Endothelial cell of hepatic sinusoid (primary cell): ENCODE results near the gene SLC7A5.
"Not testable (repeated sequence)": the region's sequence is repeated elsewhere in the genome, so short reads cannot be mapped to it uniquely, and the experiment has no call there.

Experiments
- in situ Hi-C: cut with HindIII; loops from 2 replicates; pipeline ENCODE4 v1.10.0; 2017; ENCODE audit warnings: low sequenced_read_pairs

The SLC7A5 gene

DNA sequence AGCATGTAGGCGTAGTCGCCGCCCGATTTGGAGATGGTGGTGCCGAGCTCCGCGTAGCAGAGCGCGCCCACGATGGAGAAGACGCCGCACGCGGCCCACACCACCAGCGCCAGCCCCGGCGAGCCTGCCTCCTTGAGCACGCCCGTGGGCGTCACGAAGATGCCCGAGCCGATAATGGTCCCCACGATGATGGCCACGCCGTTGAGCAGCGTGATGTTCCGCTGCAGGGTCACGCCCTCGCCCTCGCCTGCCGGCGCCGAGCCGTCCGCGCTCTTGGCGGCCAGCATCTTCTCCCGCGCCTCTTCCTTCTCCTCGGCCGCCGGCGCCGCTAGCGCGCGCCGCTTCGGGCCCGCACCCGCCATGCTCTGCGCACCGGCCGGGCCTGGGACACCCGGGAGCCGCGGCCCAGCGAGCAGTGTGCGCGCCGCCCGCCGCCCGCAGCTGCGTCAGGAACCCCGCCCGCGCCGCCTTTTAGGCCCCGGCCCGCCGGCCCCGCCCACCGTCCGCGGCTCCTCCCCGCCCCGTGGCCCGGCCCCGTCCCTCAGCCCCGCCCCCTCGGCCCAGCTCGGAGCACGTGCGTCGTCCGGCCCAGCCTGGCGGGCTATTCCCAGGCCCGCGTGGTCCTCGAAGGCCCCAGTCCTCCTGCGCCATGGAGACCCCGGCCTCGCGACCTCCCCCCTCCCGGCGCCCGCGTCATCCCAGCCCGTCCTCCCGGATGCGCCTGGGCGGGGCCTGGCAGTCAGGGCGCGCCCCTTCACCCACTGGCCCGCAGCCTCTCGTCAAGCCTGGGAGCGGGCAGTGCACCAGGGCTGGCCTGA is at the start of gene SLC7A5:
TSS of gene SLC7A5 (minus strand) at position 447 of the 818 bp plus-strand sequence. CDS start at position 362, 85 bp downstream.
- in situ Hi-C loops, result not testable (repeated sequence)

DNA sequence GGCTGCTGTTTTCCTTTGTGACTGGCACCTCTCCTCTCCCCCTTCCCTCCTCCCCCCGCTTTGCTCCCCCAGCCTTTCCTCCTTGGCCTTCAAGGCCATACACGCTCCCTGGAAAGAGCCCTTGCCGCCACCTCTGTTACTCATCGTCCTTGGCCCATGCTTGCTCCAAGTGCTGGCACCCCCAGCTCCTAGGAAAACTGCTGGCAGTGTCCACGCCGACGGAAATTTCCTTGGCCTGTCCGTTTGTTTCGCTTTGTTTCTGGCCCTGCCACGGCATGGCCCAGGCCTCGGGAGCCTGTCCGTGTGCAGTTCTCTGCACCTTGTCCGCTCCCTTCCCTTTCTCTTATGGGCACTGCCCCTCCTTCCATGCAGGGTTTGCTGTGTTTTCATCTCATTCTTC is 49.0 kb upstream of the SLC7A5 start:
- in situ Hi-C loops, result no loop called here

DNA sequence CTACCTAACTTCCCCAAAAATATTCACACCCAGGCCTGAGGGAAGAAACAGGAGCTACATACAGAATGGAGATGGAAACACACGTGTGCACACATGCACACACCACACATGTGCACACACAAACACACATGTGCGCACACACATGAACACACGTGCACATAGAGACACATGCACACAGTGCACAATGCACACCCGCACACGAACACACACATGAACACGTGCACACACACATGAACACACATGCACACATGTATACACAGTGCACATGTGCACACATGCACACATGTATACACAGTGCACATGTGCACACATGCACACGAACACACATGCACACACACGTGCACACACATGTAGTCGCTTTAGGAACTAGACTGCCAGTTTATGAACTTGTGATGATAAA is 48.2 kb upstream of the SLC7A5 start:
- in situ Hi-C loops, result no loop called here

DNA sequence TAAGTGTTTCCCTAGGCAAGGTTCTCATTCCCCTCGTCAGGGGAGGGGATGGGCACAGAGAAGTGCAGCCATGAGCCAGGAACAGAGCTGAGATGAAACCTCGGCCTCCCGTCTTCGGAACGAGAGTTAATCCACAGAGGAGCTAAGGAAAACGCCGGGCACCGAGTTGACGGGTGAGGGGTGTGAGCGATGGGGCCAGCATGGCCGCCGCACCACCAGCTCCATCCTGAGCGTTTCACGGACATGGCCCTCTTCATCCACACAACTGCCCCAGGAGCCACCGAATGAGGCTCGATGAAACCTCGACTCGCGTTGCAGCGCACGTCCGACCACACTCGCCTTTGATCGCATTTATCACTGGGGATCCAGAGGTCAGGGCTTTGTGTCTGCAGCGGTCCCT is 45.5 kb upstream of the SLC7A5 start:
- in situ Hi-C loops, result no loop called here

DNA sequence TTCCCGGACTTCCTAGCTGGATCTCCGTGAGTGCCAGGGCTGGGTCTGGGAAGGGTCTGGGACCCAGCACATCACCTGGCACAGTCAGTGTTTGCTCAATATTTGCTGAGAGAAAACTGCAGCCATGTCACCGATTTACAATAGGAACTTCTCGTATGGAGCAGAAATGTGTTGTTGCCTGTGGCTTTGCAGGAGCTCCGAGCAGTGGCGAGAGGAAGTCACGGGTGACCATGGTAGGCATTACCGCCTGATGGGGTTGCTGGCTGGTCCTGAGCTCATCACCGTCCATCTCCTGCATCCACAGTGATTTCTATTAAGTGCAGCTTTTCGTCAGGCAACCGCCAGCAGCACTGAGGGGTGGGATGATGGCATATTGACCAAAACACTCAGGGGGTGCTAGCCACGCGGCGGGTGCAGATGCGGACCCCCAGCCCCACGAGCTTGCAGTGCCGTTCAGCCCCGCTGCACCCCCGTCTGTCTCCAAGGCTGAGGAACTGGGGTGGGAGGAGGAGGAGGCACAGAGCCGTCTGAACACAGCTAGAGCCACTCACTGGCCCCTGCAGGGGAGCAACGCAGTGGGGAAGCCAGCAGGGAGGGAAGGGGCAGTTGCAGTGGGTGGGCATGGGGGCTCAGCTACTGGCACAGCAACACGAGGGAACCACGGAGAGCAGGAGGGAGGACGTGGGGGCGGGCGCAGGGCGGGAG is 44.9 kb upstream of the SLC7A5 start:
- in situ Hi-C loops, result not testable (repeated sequence)

DNA sequence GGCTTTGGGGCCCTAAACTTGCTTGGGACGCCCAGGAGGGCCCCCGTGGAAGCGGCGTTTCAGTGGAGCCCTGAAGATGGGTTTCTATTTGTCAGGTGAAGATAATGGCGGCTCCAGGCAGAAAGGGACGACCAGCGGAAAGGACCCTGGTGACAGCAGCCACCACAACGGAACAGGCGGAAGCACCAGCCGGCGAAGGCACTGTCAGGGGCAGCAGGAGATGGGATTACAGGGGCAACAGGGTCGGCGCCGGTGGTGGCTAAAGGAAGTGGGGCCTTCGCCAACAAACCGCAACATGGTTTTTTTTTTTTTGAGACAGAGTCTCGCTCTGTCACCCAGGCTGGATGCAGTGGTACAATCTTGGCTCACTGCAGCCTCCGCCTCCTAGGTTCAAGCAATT is 43.4 kb upstream of the SLC7A5 start:
- in situ Hi-C loops, result not testable (repeated sequence)

DNA sequence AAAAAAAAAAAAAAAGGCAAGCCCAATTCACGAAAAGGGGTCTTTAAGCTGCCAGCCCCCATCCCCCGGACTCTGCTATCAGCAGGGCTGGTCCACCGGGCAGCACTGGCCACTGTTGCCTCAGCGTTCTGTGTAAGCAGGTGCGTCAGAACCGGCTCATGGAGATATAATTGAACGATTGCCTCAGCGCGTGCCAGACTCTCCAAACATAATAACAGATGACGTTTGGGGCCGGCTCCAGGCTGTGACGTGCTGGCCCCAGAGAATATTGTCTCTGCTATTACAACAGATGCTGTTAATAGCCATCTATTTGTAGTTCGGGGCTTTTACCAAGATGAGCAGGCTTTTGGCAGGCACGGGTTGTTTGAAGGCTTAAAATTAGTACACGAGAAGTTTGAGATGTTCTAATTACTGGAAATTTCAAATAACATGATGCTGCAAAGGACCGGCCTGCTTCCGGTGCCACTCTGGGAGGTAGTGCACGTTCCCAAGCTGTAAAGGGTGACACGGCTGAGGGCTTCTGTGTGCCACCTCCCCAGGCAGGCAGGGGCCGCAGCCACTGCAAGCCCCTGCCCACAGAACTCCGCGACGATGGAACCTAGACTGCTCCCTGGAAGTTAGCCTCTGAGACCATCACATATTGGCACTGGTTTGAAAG is 41.9 kb upstream of the SLC7A5 start:
- in situ Hi-C loops, result not testable (repeated sequence)

DNA sequence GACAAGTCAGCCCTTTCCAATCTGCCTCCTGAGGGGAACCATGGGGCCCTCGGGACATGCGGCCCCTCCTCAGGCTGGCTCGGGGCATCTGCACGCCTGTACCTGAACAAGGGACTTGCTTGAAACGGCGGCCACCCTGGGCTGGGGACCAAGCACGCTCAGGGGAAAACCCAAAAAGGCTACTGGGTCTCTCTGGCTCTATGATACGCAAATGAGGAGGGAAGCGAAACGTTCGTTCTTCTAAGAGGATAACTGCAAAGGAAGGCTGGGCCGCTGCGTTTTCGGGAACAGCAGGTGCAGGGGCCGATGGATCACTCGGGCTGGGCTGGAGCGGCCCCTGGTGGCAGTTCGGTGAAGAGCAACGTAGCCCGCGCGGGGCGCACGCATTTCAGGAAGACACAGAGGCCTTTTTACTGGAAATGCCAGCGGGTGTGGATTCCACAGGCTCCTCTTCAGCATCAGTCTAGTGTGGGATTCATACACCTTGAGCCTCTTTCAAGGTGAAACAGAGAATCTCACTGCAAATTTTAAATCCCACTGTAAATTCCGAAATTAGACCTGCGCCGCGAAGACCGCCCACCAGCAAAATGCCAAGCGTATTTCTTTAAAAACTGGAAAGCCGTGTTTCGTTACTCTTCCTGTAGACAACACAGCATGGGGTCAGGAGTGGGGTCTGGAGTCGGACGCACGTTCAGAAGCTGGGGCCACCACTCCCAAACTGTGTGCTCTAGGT is 40.1 kb upstream of the SLC7A5 start:
- in situ Hi-C loops, result not testable (repeated sequence)

DNA sequence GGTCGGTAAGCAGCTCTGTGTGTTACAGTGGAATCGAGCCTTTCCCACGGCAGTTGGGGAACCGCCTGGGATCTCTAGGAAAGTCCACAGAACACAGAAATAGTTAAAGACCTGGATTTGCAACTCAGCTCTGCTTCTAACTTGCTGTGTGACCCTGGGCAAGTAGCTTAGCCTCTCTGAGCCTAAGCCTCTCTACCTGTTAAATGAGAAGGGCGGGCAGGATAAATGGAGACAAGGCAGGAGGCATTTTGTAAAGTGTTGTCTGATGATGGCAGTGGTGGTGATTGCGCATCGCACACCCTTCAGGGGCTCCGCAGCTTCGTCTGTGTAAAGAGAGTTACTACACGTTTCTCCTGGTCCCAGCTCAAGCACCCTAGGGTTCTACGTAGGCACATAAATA is 38.8 kb upstream of the SLC7A5 start:
- in situ Hi-C loops, result not testable (repeated sequence)

DNA sequence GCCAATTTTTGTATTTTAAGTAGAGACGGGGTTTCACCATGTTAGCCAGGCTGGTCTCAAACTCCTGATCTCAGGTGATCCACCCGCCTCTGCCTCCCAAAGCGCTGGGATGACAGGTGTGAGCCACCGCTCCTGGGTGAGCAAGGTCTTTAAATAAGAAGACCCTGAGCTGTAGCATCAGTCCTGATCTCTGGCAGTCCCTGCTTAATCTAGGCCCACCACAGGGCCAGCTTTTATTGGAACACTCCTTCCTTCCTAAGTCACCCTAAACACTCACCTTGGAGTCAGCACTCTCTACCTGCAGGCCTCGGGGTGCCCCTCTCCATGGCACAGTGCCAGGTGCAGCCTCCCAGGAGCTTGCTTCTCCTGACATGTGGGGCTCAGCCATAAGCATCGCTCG is 36.2 kb upstream of the SLC7A5 start:
- in situ Hi-C loops, result not testable (repeated sequence)

DNA sequence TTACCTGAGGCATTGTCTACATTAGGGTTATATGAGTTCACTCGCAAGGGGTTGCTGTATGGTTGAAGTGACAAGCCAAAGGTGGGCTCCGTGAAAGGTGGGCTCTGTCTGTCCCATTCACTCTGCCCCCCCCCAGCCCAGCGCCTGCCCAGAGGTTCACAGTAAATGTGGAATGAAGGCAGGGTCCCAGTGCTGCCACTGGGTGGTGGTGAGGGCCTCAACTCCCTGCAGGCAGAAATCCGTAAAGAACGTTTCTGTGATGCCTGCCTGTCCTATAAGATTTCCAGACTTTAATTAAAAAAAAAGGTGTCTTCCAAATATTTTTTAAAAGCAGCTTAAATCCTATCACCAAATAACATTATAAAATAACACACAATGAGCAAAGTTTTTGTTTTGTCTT is 35.7 kb upstream of the SLC7A5 start:
- in situ Hi-C loops, result not testable (repeated sequence)

DNA sequence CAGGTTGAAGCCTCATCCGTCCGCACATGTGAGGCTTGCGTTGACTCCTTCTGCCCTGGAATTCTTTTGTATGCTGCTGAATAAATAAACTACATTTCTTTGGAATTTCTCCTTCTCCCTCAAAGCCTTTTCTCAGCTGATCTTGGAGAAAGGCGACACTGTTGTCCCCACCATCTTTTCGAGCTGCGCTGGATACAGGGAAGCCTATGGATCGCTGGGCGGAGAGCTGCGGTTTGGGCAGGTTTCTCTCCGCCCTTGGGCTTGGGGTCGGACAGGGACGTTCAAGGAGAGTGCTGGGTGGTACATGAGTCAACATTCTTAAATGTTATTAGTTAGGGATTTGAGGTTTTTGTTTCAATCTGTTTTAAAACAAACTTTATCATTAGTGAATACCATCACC is 31.2 kb upstream of the SLC7A5 start:
- in situ Hi-C loops, result not testable (repeated sequence)

DNA sequence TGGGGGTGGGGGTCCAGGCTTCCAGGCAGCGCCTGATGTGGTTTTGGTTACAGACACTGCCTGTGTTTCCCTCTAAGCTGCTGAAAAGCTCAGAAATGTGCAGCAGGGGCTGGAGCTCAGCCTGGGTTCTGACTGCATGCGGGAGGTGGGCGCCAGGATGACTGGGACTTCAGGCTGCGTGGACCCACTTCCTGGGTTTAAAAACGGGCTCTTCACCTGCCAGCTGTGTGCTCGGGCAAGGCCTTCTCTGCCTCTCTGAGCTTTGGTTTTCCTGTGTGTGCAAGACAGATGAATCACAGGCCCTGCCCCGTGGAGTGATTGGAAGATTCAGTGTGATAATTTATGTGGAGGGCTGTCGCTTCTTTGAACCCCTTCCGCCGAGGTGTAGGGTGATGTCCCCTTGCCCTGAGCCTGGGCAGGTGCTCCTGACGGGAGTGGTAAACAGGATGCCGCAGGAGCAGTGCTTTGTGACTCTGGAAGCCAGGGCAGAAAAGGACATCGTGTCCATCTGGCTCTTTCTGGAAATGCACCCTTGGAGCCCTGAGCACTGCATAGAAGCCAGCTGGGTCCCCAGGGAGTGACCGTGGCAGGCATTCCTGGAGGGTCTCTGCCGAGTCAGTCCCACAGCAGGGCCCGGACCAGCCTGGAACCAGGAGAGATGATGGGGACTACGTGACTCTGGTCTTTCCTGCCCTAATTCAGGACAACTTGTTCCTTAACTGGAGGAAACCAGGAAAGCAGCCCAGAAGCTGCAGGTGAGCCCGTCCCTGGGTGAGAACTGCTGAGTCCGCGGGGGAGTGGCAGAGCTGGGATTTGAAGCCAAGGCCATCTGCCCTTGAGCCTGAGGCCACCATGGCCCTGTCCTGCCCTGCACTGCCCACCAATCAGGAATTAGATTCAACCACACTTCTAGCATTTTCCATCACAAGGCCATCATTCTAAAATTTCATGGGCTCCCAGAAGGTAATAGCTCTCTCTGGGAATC is 28.5 kb upstream of the SLC7A5 start:
- in situ Hi-C loops, result no loop called here

DNA sequence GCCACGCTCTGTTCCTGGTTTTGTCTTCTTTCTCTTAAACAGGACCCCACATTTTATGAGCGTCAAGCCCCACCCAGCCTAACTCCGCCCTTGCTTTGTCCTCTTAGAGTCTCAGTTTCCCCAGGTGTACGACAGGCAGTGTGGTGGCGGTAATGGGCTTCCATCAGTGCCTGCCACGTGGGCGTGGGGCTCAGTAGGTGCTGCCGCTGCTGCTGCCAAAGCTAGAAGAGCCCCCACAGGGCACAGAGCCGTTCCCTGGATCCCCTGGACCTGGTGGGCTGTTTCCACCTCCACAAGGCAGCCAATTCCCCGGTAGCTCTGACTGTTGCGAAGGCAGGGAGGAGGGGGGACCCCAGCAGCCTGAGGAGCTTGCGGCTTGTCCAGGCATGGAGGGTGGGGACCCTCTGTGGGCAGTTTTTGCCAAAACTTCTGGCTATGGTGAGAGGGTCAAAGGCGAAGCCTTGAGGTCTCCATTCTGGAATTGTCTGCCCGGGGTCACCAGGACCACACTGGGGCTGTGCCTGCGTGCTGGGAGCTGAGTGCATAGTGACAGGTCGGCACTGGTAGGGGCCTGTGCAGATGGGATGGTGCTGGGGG is 27.7 kb upstream of the SLC7A5 start:
- in situ Hi-C loops, result not testable (repeated sequence)

DNA sequence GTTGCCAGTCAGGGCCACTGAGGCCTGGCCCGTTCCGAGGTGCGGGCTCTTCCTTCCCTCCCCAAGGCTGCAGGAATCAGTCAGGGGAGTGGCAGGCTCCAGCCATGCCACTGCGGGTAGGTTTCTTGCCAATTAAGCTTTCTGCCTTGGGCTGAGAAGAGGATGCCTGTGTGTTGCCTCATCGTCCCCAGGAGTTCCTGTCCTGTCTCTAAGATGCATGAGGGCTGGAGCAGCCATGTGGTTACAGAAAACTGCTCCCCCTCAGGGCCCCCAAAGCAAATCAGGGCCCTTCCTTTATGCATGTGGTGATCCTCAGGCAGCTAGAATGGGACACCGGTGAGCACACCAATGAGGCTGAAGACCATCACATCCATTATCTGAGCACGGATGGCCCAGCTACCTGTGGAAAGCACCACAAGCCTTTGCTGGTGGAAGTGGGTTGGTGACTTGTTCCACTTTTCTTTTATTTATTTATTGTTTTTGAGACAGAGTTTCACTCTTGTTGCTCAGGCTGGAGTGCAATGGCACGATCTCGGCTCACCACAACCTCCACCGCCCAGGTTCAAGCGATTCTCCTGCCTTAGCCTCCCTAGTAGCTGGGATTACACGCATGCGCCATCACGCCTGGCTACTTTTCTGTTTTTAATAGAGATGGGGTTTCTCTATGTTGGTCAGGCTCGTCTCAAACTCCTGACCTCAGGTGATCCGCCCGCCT is 27.0 kb upstream of the SLC7A5 start:
- in situ Hi-C loops, result not testable (repeated sequence)

DNA sequence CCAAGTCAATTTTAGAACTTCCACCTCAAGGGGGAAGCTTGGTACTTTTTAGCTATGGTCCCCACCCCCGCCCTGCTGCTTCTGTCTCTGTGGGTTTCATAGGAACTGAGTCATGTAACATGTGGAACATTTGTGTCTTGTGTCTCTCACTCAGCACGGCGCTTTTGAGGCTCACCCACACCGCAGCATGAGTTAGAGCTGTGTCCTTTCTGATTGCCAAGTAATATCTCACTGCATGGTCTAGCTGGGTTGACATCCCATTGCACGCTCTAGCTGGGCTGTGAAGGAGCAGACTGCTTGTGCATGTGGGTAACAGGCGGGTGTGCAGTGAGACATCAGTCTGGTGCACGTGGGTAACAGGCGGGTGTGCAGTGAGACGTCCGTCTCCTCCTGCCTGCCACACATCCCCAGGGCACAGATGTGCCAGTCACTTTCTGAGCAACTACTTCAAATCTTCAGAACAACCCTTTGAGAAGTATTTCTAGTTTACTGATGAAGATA is 26.4 kb upstream of the SLC7A5 start:
- in situ Hi-C loops, result no loop called here

DNA sequence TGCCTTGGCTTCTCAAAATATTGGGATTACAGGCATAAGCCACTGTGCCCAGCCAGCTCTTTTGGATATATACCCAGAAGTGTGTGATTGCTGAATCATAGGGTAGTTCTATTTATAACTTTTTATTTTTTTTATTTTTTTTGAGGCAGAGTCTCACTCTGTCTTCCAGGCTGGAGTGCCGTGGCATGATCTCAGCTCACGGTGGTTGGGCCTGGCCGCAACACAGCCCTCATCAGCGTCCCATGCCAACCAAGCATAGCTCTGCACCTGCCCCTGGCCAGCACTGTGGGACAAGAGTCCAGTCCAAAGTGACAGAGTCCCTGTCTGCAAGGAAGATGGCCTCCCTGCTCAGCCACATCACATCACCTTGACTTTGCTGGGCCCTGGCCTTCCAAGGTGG is 24.7 kb upstream of the SLC7A5 start:
- in situ Hi-C loops, result not testable (repeated sequence)

DNA sequence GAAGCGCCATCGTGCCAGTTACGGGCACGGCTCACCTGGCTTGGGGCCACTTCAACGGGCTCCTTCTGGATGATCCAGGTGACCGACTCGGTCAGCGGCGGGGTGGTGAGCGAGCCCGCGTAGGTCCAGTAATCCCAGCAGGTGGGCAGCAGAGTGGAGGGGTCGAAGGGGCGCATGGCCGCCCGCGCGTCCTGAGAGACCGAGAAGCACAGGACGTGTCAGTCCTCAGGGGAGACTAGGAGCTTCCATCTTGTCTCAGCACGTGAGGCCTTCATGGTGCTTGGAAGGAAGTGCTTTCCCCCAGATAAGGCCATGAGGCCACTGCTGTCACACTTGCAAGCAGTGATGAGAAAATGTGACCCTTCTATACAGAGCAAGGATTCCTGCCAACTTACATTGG is 22.5 kb upstream of the SLC7A5 start:
- in situ Hi-C loops, result no loop called here

DNA sequence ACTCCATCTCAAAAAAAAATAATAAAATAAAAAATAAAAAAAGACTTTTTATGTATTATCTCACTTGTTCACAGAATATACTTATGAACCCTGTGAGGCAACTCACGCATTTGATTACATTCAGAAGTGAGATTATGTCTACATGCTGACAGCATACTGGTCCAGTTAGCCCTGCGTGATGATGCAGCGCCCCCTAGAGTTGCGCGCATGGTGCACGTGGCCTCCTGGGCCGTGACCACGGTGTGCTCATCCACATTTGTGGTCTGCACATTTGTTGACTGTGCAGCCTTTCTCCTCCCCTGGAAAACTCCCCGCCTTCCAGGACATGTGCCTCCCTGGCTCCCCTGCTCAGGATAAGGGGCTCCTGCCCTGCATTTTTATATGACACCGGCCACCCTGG is 20.5 kb upstream of the SLC7A5 start:
- in situ Hi-C loops, result not testable (repeated sequence)
